Spinal cord (tissue), 10 donors: ENCODE measurements around the gene GPD1. TPM values are rescaled to one million over a fixed set of nuclear protein-coding genes. Genes with fewer than 3 reads are reported as not detected.

Experiments used
- DNase-seq, 6 donors: peaks; one replicate each; pipeline versions ENCODE4 v3.0.0 to v3.0.0-alpha.2; 2013 to 2015; ENCODE audit warnings: low spot score in 6 of 6, low read depth in 4 of 6
- H3K27ac ChIP-seq: one replicate; pipeline ENCODE4 v1.5.1; 2013; ENCODE audit warnings: low read depth, low read length, control low read depth
- H3K27me3 ChIP-seq: one replicate; pipeline ENCODE4 v1.6.1; 2013; ENCODE audit warnings: low read length; ENCODE audit not compliant: control insufficient read depth, insufficient read depth
- H3K36me3 ChIP-seq: one replicate; pipeline ENCODE4 v1.6.1; 2013; ENCODE audit warnings: low read length; ENCODE audit not compliant: control insufficient read depth, insufficient read depth
- H3K4me1 ChIP-seq: one replicate; pipeline ENCODE4 v1.6.1; 2013; ENCODE audit warnings: low read length; ENCODE audit not compliant: control insufficient read depth, insufficient read depth
- H3K4me3 ChIP-seq: one replicate; pipeline ENCODE4 v1.5.1; 2013; ENCODE audit warnings: low read depth, low read length, control low read depth
- H3K9me3 ChIP-seq: one replicate; pipeline ENCODE4 v1.6.1; 2013; ENCODE audit warnings: low read length; ENCODE audit not compliant: control insufficient read depth, insufficient read depth
- WGBS: methylation state at CpG from one replicate; pipeline ENCODE4 v1.1.5; 2013; ENCODE audit warnings: missing lambda C conversion rate; ENCODE audit not compliant: insufficient coverage; 5-methylcytosine and 5-hydroxymethylcytosine counted together
- polyA plus RNA-seq, 2 donors: library from polyadenylated mRNA; unstranded; fragments of 120-200 nt; gene quantifications; one replicate each; pipeline ENCODE4 v1.2.1, GENCODE V29; 2013; ENCODE audit not compliant: insufficient read length in 2 of 2
- total RNA-seq, 2 donors: library from RNA; depleted of rRNA in 1 of 2; stranded (reverse); fragments of 120-200 nt in 1 of 2; fragments of >200 nt in 1 of 2; gene quantifications; one replicate each; pipeline versions ENCODE4 v1.2.3 to v1.2.4, GENCODE V29; 2013 to 2014
- donor health status: healthy.

The GPD1 gene
- total and polyA plus RNA-seq, 4 donors: 14.8 to 52.6 (median 29.3) TPM

DNA sequence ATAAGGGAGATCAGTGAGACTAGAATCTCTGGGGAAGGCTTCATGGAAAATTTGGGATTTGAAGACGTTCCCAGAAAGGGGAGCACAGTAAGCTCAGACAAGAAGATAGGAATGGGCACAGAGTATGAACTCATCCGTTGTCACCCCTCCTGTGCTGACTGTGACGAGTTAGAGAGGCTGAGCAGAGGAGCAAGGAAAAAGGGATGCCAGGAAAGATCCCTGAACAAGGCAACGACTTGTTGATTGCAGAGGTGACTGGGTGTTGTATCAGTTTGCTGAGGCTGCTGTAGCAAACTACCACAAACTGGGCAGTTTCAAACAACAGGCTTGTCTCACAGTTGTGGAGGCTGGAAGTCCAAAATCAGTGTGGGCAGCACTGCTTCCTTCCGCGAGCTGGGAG is 5.9 kb upstream of the GPD1 start:
- no peak for DNase-seq
- H3K27ac ChIP-seq: no peak overlapping the region

DNA sequence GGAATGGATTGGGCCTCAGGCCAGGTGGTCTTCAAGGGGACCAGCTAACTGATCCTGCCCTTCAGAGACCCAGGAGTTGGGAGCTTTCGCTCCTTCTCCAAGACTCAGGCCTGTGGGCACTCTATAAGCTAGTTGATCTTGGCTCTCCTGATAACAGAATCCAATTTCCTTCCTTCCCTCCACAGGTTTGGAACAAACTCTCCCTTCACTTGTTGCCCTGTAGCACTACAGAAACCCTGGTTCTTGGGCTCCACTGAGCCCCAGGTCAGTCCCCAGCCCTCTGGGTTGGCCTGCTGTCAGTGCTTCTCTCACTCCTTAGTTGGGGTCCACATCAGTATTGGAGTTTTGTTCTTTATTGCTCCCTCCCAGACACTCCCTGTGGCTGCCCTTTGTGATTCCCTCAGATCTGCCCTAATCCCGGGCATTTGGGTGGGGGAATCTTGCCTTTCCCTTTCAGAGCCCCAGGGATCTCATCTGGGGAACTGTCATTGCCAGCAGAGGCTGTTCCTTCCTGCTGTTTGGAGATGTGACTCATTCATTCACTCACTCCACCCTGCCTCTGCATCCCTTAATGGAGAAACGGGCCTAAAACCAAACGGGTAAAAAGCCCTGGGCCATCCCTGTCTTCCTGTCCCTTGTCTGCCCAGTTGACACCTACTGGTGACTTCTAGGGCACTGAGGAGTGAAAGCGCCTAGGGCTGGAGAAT is 4.4 kb upstream of the GPD1 start:
- H3K9me3 ChIP-seq: no peaks in the 10 kb centered on the region
- DNase-seq: no peak
- H3K4me1 ChIP-seq: peaks cover 32% of the 10 kb centered on the region
- 64% methylated on average over 4 of the region's 5 CpGs for WGBS
- H3K27me3 ChIP-seq: no peaks in the 10 kb centered on the region
- H3K27ac ChIP-seq: no peak overlapping the region
- H3K4me3 ChIP-seq: no peak overlapping the region
- H3K36me3 ChIP-seq: peaks cover 57% of the 10 kb centered on the region

More for the DNA sequence above, 5.9 kb upstream of the GPD1 start:
- peaks cover 69% of the 10 kb centered on the region for H3K36me3 ChIP-seq
- H3K9me3 ChIP-seq: no peaks in the 10 kb centered on the region
- peaks cover 17% of the 10 kb centered on the region for H3K4me1 ChIP-seq
- no peaks in the 10 kb centered on the region for H3K27me3 ChIP-seq
- WGBS: 94% methylated on average over 6 of the region's 6 CpGs
- no peak overlapping the region for H3K4me3 ChIP-seq

- Histone ChIP-seq H3K27me3 (no peaks in the 10 kb centered on the region), H3K4me3 (no peak overlapping the region), H3K36me3 (peaks cover 46% of the 10 kb centered on the region), H3K4me1 (peaks cover 42% of the 10 kb centered on the region), H3K9me3 (no peaks in the 10 kb centered on the region), H3K27ac (no peak overlapping the region)
- WGBS: 100% methylated on average over 2 of the region's 3 CpGs
- no peak for DNase-seq
Measured at GRCh38 chr12:50100561-50100960, 3.2 kb upstream of the GPD1 start.

GRCh38 chr12:50101663-50102062 is 2.1 kb upstream of the GPD1 start:
- no CpG with 5 or more reads among the region's 3 CpGs for WGBS
- no peak overlapping the region for H3K4me3 ChIP-seq
- no peaks in the 10 kb centered on the region for H3K9me3 ChIP-seq
- peak in 3 of 6 donors; percentile 37 to 85 (median 74) for DNase-seq
- H3K4me1 ChIP-seq: peaks cover 53% of the 10 kb centered on the region
- no peaks in the 10 kb centered on the region for H3K27me3 ChIP-seq
- H3K27ac ChIP-seq: peak overlapping the region; percentile 63
- peaks cover 35% of the 10 kb centered on the region for H3K36me3 ChIP-seq

DNA sequence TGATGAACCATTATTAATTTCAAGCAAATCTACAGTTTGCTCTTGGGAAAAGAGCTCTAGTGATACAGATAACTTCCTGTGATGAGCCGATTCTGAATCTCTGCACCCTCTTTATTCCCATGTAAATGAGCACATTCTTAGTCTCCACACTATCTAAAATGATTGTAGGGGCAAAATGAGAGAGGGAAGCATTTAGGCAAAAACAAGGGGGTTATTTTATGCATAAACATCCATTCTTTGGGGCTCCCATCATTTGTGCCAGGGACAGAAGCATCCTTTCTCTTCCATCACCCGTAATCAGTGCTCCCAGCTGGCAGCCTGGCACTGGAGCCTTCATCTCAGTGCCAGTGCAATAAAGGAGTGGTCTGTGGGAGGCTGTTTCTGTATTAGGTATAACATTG is 1.7 kb upstream of the GPD1 start:
- Histone ChIP-seq H3K4me1 (peaks cover 58% of the 10 kb centered on the region), H3K27ac (peak overlapping the region; percentile 63), H3K27me3 (no peaks in the 10 kb centered on the region), H3K36me3 (peaks cover 30% of the 10 kb centered on the region), H3K9me3 (no peaks in the 10 kb centered on the region), H3K4me3 (no peak overlapping the region)
- peak in 3 of 6 donors; percentile 23 to 89 (median 71) for DNase-seq
- WGBS: no CpG with 5 or more reads among the region's 2 CpGs

- Histone ChIP-seq H3K36me3 (peaks cover 24% of the 10 kb centered on the region), H3K4me3 (no peak overlapping the region), H3K9me3 (no peaks in the 10 kb centered on the region), H3K4me1 (peaks cover 58% of the 10 kb centered on the region), H3K27ac (peak overlapping the region; percentile 42), H3K27me3 (no peaks in the 10 kb centered on the region)
- whole genome bisulfite sequencing: 85% methylated on average over 7 of the region's 8 CpGs
- DNase-seq: no peak
Measured at GRCh38 chr12:50102646-50103309, 1.0 kb upstream of the GPD1 start.

GRCh38 chr12:50103351-50103750 is 457 bp upstream of the GPD1 start:
- no CpG with 5 or more reads among the region's 2 CpGs for WGBS
- no peak overlapping the region for H3K4me3 ChIP-seq
- H3K4me1 ChIP-seq: peaks cover 58% of the 10 kb centered on the region
- DNase-seq: no peak
- no peaks in the 10 kb centered on the region for H3K9me3 ChIP-seq
- H3K27me3 ChIP-seq: no peaks in the 10 kb centered on the region
- H3K27ac ChIP-seq: peak overlapping the region; percentile 40
- peaks cover 18% of the 10 kb centered on the region for H3K36me3 ChIP-seq

- H3K9me3 ChIP-seq: no peaks in the 10 kb centered on the region
- no peak for DNase-seq
Measured at GRCh38 chr12:50104417-50105366, 884 bp downstream of the GPD1 start.

GRCh38 chr12:50105913-50106450 is 2.2 kb downstream of the GPD1 start:
- H3K4me3 ChIP-seq: no peak overlapping the region
- WGBS: 87% methylated on average over 10 of the region's 12 CpGs
- H3K27ac ChIP-seq: no peak overlapping the region

More at GRCh38 chr12:50104417-50105366, 884 bp downstream of the GPD1 start:
- Histone ChIP-seq H3K27ac (no peak overlapping the region), H3K27me3 (no peaks in the 10 kb centered on the region), H3K4me3 (no peak overlapping the region), H3K36me3 (peaks cover 10% of the 10 kb centered on the region), H3K4me1 (peaks cover 63% of the 10 kb centered on the region)
- WGBS: 81% methylated on average over 12 of the region's 14 CpGs

More at GRCh38 chr12:50105913-50106450, 2.2 kb downstream of the GPD1 start:
- peak in 1 of 6 donors; percentile 47 for DNase-seq
- H3K9me3 ChIP-seq: no peaks in the 10 kb centered on the region
- H3K27me3 ChIP-seq: no peaks in the 10 kb centered on the region
- peaks cover 74% of the 10 kb centered on the region for H3K4me1 ChIP-seq
- peaks cover 4% of the 10 kb centered on the region for H3K36me3 ChIP-seq
